HepG2 (cell line): Measurements from ENCODE around the gene NELFCD. TPM values are rescaled to one million over a fixed set of nuclear protein-coding genes. Genes with fewer than 3 reads are reported as not detected.

Experiments used
- BATF2 ChIP-seq: sonication (generic); formaldehyde crosslinking; IDR thresholded peaks from 2 replicates; pipeline ENCODE4 v1.8.0; 2022; ENCODE audit warnings: mild to moderate bottlenecking, missing genetic modification reagents, moderate library complexity
- CCDC6 ChIP-seq: sonication (generic); formaldehyde crosslinking; IDR thresholded peaks from 2 replicates; pipeline ENCODE4 v1.8.1; 2022; ENCODE audit warnings: mild to moderate bottlenecking, missing genetic modification reagents, moderate library complexity
- GPBP1L1 ChIP-seq: sonication (generic); formaldehyde crosslinking; IDR thresholded peaks from 2 replicates; pipeline ENCODE4 v1.5.0; 2020; ENCODE audit warnings: mild to moderate bottlenecking, missing genetic modification reagents
- POLR2AphosphoS5 ChIP-seq: IDR thresholded peaks from 2 replicates; pipeline ENCODE4 v1.6.1; 2012; ENCODE audit warnings: low read depth, low read length
- PPARG ChIP-seq: conservative IDR thresholded peaks from 2 replicates; pipeline ENCODE4 v1.6.1; 2016; ENCODE audit warnings: missing biosample characterization, missing genetic modification reagents
- SMAD9 ChIP-seq: sonication (generic); formaldehyde crosslinking; IDR thresholded peaks from 2 replicates; pipeline ENCODE4 v1.5.1; 2020; ENCODE audit warnings: mild to moderate bottlenecking, missing genetic modification reagents
- TBP ChIP-seq: sonication (generic); formaldehyde crosslinking; IDR thresholded peaks from 2 replicates; pipeline ENCODE4 v1.5.0; 2020; ENCODE audit warnings: missing genetic modification reagents
- THYN1 ChIP-seq: sonication (generic); formaldehyde crosslinking; IDR thresholded peaks from 2 replicates; pipeline ENCODE4 v1.8.1; 2023; ENCODE audit warnings: low read depth, mild to moderate bottlenecking, moderate library complexity, missing genetic modification reagents, borderline replicate concordance
- WIZ ChIP-seq: sonication (generic); formaldehyde crosslinking; IDR thresholded peaks from 2 replicates; pipeline ENCODE4 v1.5.1; 2020; ENCODE audit warnings: mild to moderate bottlenecking, missing genetic modification reagents
- XRCC5 ChIP-seq: fragments of 200-400 bp; formaldehyde crosslinking; optimal IDR thresholded peaks from 2 replicates; pipeline ENCODE3; 2017; ENCODE audit warnings: mild to moderate bottlenecking, low read length
- ZBTB1 ChIP-seq: sonication (generic); formaldehyde crosslinking; IDR thresholded peaks from 2 replicates; pipeline ENCODE4 v1.4.0; 2020; ENCODE audit warnings: missing genetic modification reagents, borderline replicate concordance
- ZBTB4 ChIP-seq: sonication (generic); formaldehyde crosslinking; IDR thresholded peaks from 2 replicates; pipeline ENCODE4 v1.4.0; 2020; ENCODE audit warnings: missing genetic modification reagents, mild to moderate bottlenecking, borderline replicate concordance
- ZNF512 ChIP-seq: sonication (generic); formaldehyde crosslinking; IDR thresholded peaks from 2 replicates; pipeline ENCODE4 v1.4.0; 2020; ENCODE audit warnings: mild to moderate bottlenecking, missing genetic modification reagents
- ZNF589 ChIP-seq: sonication (generic); formaldehyde crosslinking; conservative IDR thresholded peaks from 2 replicates; pipeline ENCODE4 v1.8.0; 2022; ENCODE audit warnings: mild to moderate bottlenecking, moderate library complexity, missing genetic modification reagents
- ZNF605 ChIP-seq: sonication (generic); formaldehyde crosslinking; IDR thresholded peaks from 2 replicates; pipeline ENCODE4 v1.8.0; 2022; ENCODE audit warnings: mild to moderate bottlenecking, missing genetic modification reagents
- ZNF609 ChIP-seq: sonication (generic); formaldehyde crosslinking; IDR thresholded peaks from 2 replicates; pipeline ENCODE4 v1.4.0; 2020; ENCODE audit warnings: mild to moderate bottlenecking, missing genetic modification reagents, borderline replicate concordance
- polyA plus RNA-seq, 8 experiments: library from polyadenylated mRNA; depleted of rRNA in 3 of 8; stranded (reverse) in 7 of 8; unstranded in 1 of 8; fragments of >200 nt; fragmentation: Illumina TruSeq in 4 of 8; extraction: Trizol in 4 of 8; gene quantifications; 2 replicates each; pipeline versions ENCODE4 v1.2.1 to v1.2.3, GENCODE V29; 2011 to 2016; ENCODE audit warnings: low read depth in 4 of 8, missing spikeins in 1 of 8, mixed read lengths in 1 of 8; ENCODE audit not compliant: insufficient read depth in 1 of 8
- total RNA-seq, 5 experiments: library from RNA; depleted of rRNA; stranded (reverse); fragments of >200 nt; fragmentation: Illumina TruSeq; extraction: Trizol; gene quantifications; 2 replicates each; pipeline ENCODE4 v1.2.3, GENCODE V29; 2016; ENCODE audit warnings: low read depth in 1 of 5

NELFCD gene
- total and polyA plus RNA-seq, 2 of the 13 experiments (the other 11 are each of a cell fraction or from before 2014, with no cell fraction given) = 159 to 203 TPM

GRCh38 chr20:59010995-59011873, 30.2 kb downstream of the NELFCD start (continued):
- TF ChIP-seq ZBTB1 (CRISPR knock-in tag) = no peak
- no peak; the same call in 1 of the 2 replicates for TF ChIP-seq ZNF609
- no peak for TF ChIP-seq ZNF605 (CRISPR knock-in tag)
- no peak for TF ChIP-seq GPBP1L1 (CRISPR knock-in tag)
- TF ChIP-seq THYN1 (CRISPR knock-in tag) = no peak
- TF ChIP-seq TBP (CRISPR knock-in tag) = no peak
- no peak for TF ChIP-seq ZNF589 (CRISPR knock-in tag)
- no peak for TF ChIP-seq WIZ (CRISPR knock-in tag)
- TF ChIP-seq BATF2 (CRISPR knock-in tag) = no peak
- TF ChIP-seq ZNF512 (CRISPR knock-in tag) = no peak
- TF ChIP-seq ZBTB4 (CRISPR knock-in tag) = no peak; the same call in 1 of the 2 replicates
- TF ChIP-seq XRCC5 = no peak
- no peak for TF ChIP-seq SMAD9 (CRISPR knock-in tag)
- no peak for TF ChIP-seq POLR2AphosphoS5
- TF ChIP-seq CCDC6 = no peak
- no peak for TF ChIP-seq PPARG (CRISPR knock-in tag)
